IMR-90 (cell line): Measurements from ENCODE around the gene DIP2B. TPM values are rescaled to one million over a fixed set of nuclear protein-coding genes. Genes with fewer than 3 reads are reported as not detected.

Experiments used
- ATAC-seq: fragments of 200-7000 bp; cut with Tn5 transposase; 2 replicates; pipeline ENCODE4 v1.9.1; 2020; ENCODE audit warnings: low read depth, mild to moderate bottlenecking, moderate library complexity
- BruUV-seq: library from RNA; stranded (reverse); fragments of 400-500 nt; replicated peaks from 2 replicates; lab custom pipeline; 2021; lab: Mats Ljungman, UMichigan
- CTCF ChIA-PET: fragments of 300-600 bp; formaldehyde crosslinking; extraction: SDS; loops from one replicate; lab custom pipeline; 2021; ENCODE audit warnings: antibody characterized with exemption; lab: Yijun Ruan, JAX
- POLR2A ChIA-PET: fragments of 300-600 bp; sonication (Branson Sonifier 250); formaldehyde crosslinking; loops from one replicate; lab custom pipeline; 2022; ENCODE audit warnings: antibody characterized with exemption; ENCODE audit not compliant: unreplicated experiment; lab: Charles Lee
- DNase-seq: peaks from one replicate; pipeline ENCODE4 v3.0.0; 2013
- H2AFZ ChIP-seq: replicated peaks from 2 replicates; pipeline ENCODE3; 2013; ENCODE audit warnings: low read length, mild to moderate bottlenecking; ENCODE audit not compliant: poor library complexity
- H2AK5ac ChIP-seq: 2 replicates; pipeline ENCODE4 v1.6.1; 2013; ENCODE audit warnings: low read depth, low read length, inconsistent platforms
- H2AK9ac ChIP-seq: replicated peaks from 2 replicates; pipeline ENCODE3; 2013; ENCODE audit warnings: mild to moderate bottlenecking, low read depth, low read length, moderate library complexity; ENCODE audit not compliant: poor library complexity
- H2BK120ac ChIP-seq: 2 replicates; pipeline ENCODE4 v1.6.1; 2013; ENCODE audit warnings: low read depth, low read length, inconsistent platforms
- H2BK15ac ChIP-seq: 3 replicates; pipeline ENCODE4 v1.6.1; 2013; ENCODE audit warnings: low read depth, low read length, inconsistent platforms
- H2BK20ac ChIP-seq: 2 replicates; pipeline ENCODE4 v1.6.1; 2013; ENCODE audit warnings: low read depth, mild to moderate bottlenecking, inconsistent platforms, low read length, moderate library complexity
- H2BK5ac ChIP-seq: 2 replicates; pipeline ENCODE4 v1.6.1; 2013; ENCODE audit warnings: mild to moderate bottlenecking, low read depth, low read length, inconsistent platforms; ENCODE audit not compliant: poor library complexity, severe bottlenecking
- H3K14ac ChIP-seq: replicated peaks from 2 replicates; pipeline ENCODE4 v1.6.1; 2013; ENCODE audit warnings: low read depth, low read length, inconsistent platforms
- H3K18ac ChIP-seq: 2 replicates; pipeline ENCODE4 v1.6.1; 2013; ENCODE audit warnings: low read depth, low read length, control low read depth
- H3K23ac ChIP-seq: 2 replicates; pipeline ENCODE4 v1.6.1; 2013; ENCODE audit warnings: low read depth, low read length, inconsistent platforms
- H3K27ac ChIP-seq: 2 replicates; pipeline ENCODE4 v1.5.1; 2013; ENCODE audit warnings: mild to moderate bottlenecking, control low read depth, low read length; ENCODE audit not compliant: insufficient read depth
- H3K27me3 ChIP-seq: 2 replicates; pipeline ENCODE4 v1.6.1; 2013; ENCODE audit warnings: low read length; ENCODE audit not compliant: control insufficient read depth, insufficient read depth
- H3K36me3 ChIP-seq: 2 replicates; pipeline ENCODE4 v1.6.1; 2013; ENCODE audit warnings: low read length, mixed read lengths; ENCODE audit not compliant: control insufficient read depth, insufficient read depth
- H3K4ac ChIP-seq: 2 replicates; pipeline ENCODE4 v1.6.1; 2013; ENCODE audit warnings: low read depth, low read length, inconsistent platforms
- H3K4me1 ChIP-seq: 2 replicates; pipeline ENCODE4 v1.6.1; 2013; ENCODE audit warnings: low read length, mixed read lengths; ENCODE audit not compliant: control insufficient read depth, insufficient read depth
- H3K4me2 ChIP-seq: 2 replicates; pipeline ENCODE4 v1.6.1; 2013; ENCODE audit warnings: low read depth, mild to moderate bottlenecking, control low read depth, low read length, moderate library complexity
- H3K4me3 ChIP-seq: 2 replicates; pipeline ENCODE4 v1.5.1; 2013; ENCODE audit warnings: low read depth, mild to moderate bottlenecking, control low read depth, low read length, moderate library complexity; ENCODE audit not compliant: insufficient read depth
- H3K56ac ChIP-seq: 2 replicates; pipeline ENCODE4 v1.6.1; 2013; ENCODE audit warnings: low read length, inconsistent platforms; ENCODE audit not compliant: insufficient read depth; ENCODE audit errors: extremely low read depth
- H3K79me1 ChIP-seq, 2 experiments: 2 replicates each; pipeline ENCODE4 v1.6.1; 2013; ENCODE audit warnings: low read length in 2 of 2, inconsistent platforms in 1 of 2, low read depth in 1 of 2
- H3K9ac ChIP-seq: 2 replicates; pipeline ENCODE4 v1.6.1; 2013; ENCODE audit warnings: low read depth, low read length, control low read depth
- H3K9me1 ChIP-seq: 2 replicates; pipeline ENCODE4 v1.6.1; 2013; ENCODE audit warnings: low read length, inconsistent platforms; ENCODE audit not compliant: insufficient read depth
- H3K9me3 ChIP-seq: 2 replicates; pipeline ENCODE4 v1.6.1; 2013; ENCODE audit warnings: low read length; ENCODE audit not compliant: control insufficient read depth, insufficient read depth
- H4K20me1 ChIP-seq: 2 replicates; pipeline ENCODE4 v1.6.1; 2013; ENCODE audit warnings: low read length, inconsistent platforms; ENCODE audit not compliant: insufficient read depth
- H4K5ac ChIP-seq: 2 replicates; pipeline ENCODE4 v1.6.1; 2013; ENCODE audit warnings: mild to moderate bottlenecking, low read depth, low read length, control low read depth
- H4K8ac ChIP-seq, 2 experiments: 2 replicates each; pipeline ENCODE4 v1.6.1; 2013; ENCODE audit warnings: low read depth in 2 of 2, low read length in 2 of 2, control low read depth in 1 of 2, inconsistent platforms in 1 of 2
- H4K91ac ChIP-seq: 2 replicates; pipeline ENCODE4 v1.6.1; 2013; ENCODE audit warnings: low read depth, low read length, inconsistent platforms; ENCODE audit not compliant: insufficient read depth
- BHLHE40 ChIP-seq: fragments of 150-350 bp; IDR thresholded peaks from 2 replicates; pipeline ENCODE4 v1.6.1; 2016; ENCODE audit warnings: mild to moderate bottlenecking, low read depth, low read length
- CEBPB ChIP-seq: IDR thresholded peaks from 2 replicates; pipeline ENCODE4 v1.6.1; 2012; ENCODE audit warnings: low read depth, low read length, improper control_type of control experiment
- CHD1 ChIP-seq: IDR thresholded peaks from 2 replicates; pipeline ENCODE4 v1.6.1; 2012; ENCODE audit warnings: low read depth, low read length, improper control_type of control experiment
- CTCF ChIP-seq: conservative IDR thresholded peaks from 2 replicates; pipeline ENCODE4 v1.5.1; 2012; ENCODE audit warnings: mild to moderate bottlenecking, low read depth, low read length, improper control_type of control experiment
- ELK1 ChIP-seq: fragments of 150-350 bp; IDR thresholded peaks from 2 replicates; pipeline ENCODE4 v1.6.1; 2016; ENCODE audit warnings: low read depth, mild to moderate bottlenecking, low read length, moderate library complexity, borderline replicate concordance
- FOS ChIP-seq: fragments of 150-350 bp; IDR thresholded peaks from 2 replicates; pipeline ENCODE4 v1.6.1; 2016; ENCODE audit warnings: low read depth, low read length
- MAZ ChIP-seq: IDR thresholded peaks from 2 replicates; pipeline ENCODE4 v1.6.1; 2012; ENCODE audit warnings: low read depth, mild to moderate bottlenecking, low read length, improper control_type of control experiment, moderate library complexity, borderline replicate concordance
- NFE2L2 ChIP-seq: fragments of 150-350 bp; IDR thresholded peaks from 2 replicates; pipeline ENCODE4 v1.6.1; 2016; ENCODE audit warnings: low read depth, mild to moderate bottlenecking, low read length
- RCOR1 ChIP-seq: IDR thresholded peaks from 2 replicates; pipeline ENCODE4 v1.6.1; 2012; ENCODE audit warnings: mild to moderate bottlenecking, low read length, improper control_type of control experiment; ENCODE audit not compliant: insufficient replicate concordance
- RFX5 ChIP-seq: IDR thresholded peaks from 2 replicates; pipeline ENCODE4 v1.8.0; 2012; ENCODE audit warnings: low read depth, mild to moderate bottlenecking, low read length, moderate library complexity
- SMC3 ChIP-seq: fragments of 150-350 bp; IDR thresholded peaks from 2 replicates; pipeline ENCODE4 v1.6.1; 2016; ENCODE audit warnings: low read depth, mild to moderate bottlenecking, antibody characterized with exemption, low read length, moderate library complexity
- USF2 ChIP-seq: fragments of 150-350 bp; IDR thresholded peaks from 2 replicates; pipeline ENCODE4 v1.6.1; 2017; ENCODE audit warnings: mild to moderate bottlenecking, antibody characterized with exemption, low read length, low read depth
- WGBS, 2 experiments: methylation state at CpG; one replicate each; pipeline versions ENCODE4 v1.1.5 to v1.1.7; 2013; ENCODE audit warnings: missing lambda C conversion rate in 2 of 2; ENCODE audit not compliant: insufficient read length in 1 of 2; ENCODE audit errors: extremely low coverage in 2 of 2; 5-methylcytosine and 5-hydroxymethylcytosine counted together
- dilution Hi-C: fragments of 300-500 bp; cut with HindIII; formaldehyde crosslinking; loops from one replicate; pipeline ENCODE4 v1.14.3; 2018; ENCODE audit warnings: low sequenced_read_pairs; ENCODE audit not compliant: unreplicated experiment
- in situ Hi-C: fragments of 300-500 bp; cut with MboI; formaldehyde crosslinking; loops from 3 replicates; pipeline ENCODE4 v1.14.3; 2019; ENCODE audit warnings: low sequenced_read_pairs, inconsistent platforms, mixed read lengths
- intact Hi-C: fragments of 100-400 bp; cut with micrococcal nuclease; formaldehyde crosslinking; loops from 2 replicates; pipeline ENCODE4 v1.10.0; 2022
- polyA plus RNA-seq, 3 experiments: library from polyadenylated mRNA; depleted of rRNA; stranded (reverse); fragments of >200 nt; gene quantifications; 2 replicates each; pipeline ENCODE4 v1.2.3, GENCODE V29; 2012; ENCODE audit warnings: low replicate concordance in 1 of 3
- total RNA-seq: library from RNA; depleted of rRNA; stranded (reverse); fragments of >200 nt; gene quantifications from 2 replicates; pipeline ENCODE4 v1.2.3, GENCODE V29; 2012

DIP2B gene
- total and polyA plus RNA-seq, 2 of the 4 experiments (the other 2 are of a cell fraction), result 7.7 to 12.9 TPM

GRCh38 chr12:50659260-50659659 lies 154.5 kb downstream of the DIP2B start:
- Histone ChIP-seq H2BK20ac (no peak overlapping the region), H3K4me2 (no peak overlapping the region), H3K4ac (no peak overlapping the region), H3K56ac (no peak overlapping the region), H3K23ac (no peak overlapping the region), H3K79me1 (peaks cover 2 to 18% of the 10 kb centered on the region in 2 experiments; a peak in 2 of 4 replicates), H2BK5ac (no peak overlapping the region), H4K20me1 (0 out of 2 replicates have a peak, but pooled peaks cover 4% of the 10 kb centered on the region), H2BK120ac (no peak overlapping the region), H3K9ac (no peak overlapping the region), H3K4me1 (no peaks in the 10 kb centered on the region), H2AFZ (no peak overlapping the region), H3K9me3 (no peaks in the 10 kb centered on the region), H4K5ac (no peak overlapping the region), H3K9me1 (peaks cover 1% of the 10 kb centered on the region), H3K14ac (no peak overlapping the region), H3K27ac (no peak overlapping the region), H2AK9ac (no peak overlapping the region), H3K4me3 (no peak overlapping the region), H4K91ac (no peak overlapping the region), H3K36me3 (no peaks in the 10 kb centered on the region), H4K8ac (no peak overlapping the region), H3K18ac (no peak overlapping the region), H2BK15ac (no peak overlapping the region), H2AK5ac (no peak overlapping the region), H3K27me3 (no peaks in the 10 kb centered on the region)
- no CpG with 5 or more reads among the region's 2 CpGs for WGBS, 2 experiments
- DNase-seq (no peak), ATAC-seq (no peak)
- TF ChIP-seq BHLHE40, result no peak
- TF ChIP-seq CHD1, result no peak
- TF ChIP-seq FOS, result no peak
- no peak for TF ChIP-seq MAZ
- TF ChIP-seq NFE2L2, result no peak
- no peak for TF ChIP-seq RFX5
- TF ChIP-seq SMC3, result no peak
- TF ChIP-seq RCOR1, result no peak
- no peak for TF ChIP-seq USF2
- TF ChIP-seq ELK1, result no peak
- no peak for TF ChIP-seq CEBPB
- no peak for TF ChIP-seq CTCF
- BruUV-seq, result no TSS peak
- intact Hi-C loops, result no loop called here
- dilution Hi-C loops, result no loop called here
- CTCF ChIA-PET, result no interaction called here
- POLR2A ChIA-PET, result no interaction called here
- in situ Hi-C loops, result no loop called here
